ENCODE measurements around the gene MAP3K14.

DNA sequence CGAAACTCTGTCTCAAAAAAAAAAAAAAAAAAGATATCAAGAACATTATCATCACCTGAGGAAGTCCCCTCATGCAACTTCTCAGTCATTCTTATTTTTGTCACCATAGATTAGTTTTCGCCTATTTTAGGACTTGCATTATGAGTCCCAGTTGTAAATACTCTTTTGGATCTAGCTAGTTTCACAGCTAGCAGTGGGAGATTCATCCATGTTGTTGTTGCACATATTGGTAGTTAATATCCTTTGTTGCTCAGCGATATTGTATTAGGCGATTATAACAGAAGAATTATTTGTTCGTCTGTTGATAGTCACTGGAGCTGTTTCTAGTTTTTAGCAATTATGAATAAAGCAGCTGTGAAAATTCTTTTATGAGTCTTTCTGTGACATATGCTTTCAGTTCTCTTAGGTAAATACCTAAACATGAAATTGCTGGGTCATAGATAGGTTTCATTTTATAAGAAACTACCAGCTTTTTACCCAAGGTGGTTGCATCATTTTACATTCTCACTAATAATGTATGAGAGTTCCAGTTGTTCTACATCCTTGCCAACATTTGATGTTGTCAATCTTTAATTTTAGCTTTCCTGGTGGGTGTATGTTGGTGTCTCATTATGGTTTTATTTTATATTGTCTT is 40.7 kb upstream of the MAP3K14 start:
- TF ChIP-seq RAD21 (IDR thresholded peaks at IDR 0.05; ENCODE audit: low read depth) (no peak), POLR2A (IDR thresholded peaks at IDR 0.05; ENCODE audit: borderline replicate concordance, extremely low read depth, insufficient read depth, insufficient read length) (no peak)

Measured in HCT116 (cell line).